Erythroblast (primary cell): ENCODE data around the gene DNAJB6.

Experiments used
- GATA1 ChIP-seq: IDR thresholded peaks from 2 replicates; pipeline ENCODE4 v1.6.1; 2011; ENCODE audit warnings: low read depth, mild to moderate bottlenecking, control low read depth, low read length, moderate library complexity
- POLR2A ChIP-seq: IDR thresholded peaks from 2 replicates; pipeline ENCODE4 v1.6.1; 2011; ENCODE audit warnings: mild to moderate bottlenecking, low read length

DNA sequence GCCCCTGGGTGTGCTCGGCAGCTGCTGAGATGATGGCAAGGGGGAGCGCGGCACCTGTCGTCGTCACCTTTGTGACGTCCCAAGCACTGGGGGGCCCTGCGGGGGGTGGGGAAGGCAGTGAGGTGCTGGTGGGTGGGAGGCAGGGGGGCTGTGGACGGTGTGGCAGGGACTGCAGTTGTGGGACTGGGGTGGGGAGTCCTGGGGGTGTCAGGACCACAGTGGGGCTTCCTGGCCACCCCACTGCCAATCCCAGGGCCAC, 82.2 kb downstream of the DNAJB6 start:
- TF ChIP-seq POLR2A = no peak
- TF ChIP-seq GATA1 = no peak
